ENCODE data around the gene TEAD1.
"Not testable (repeated sequence)": the region's sequence is repeated elsewhere in the genome, so short reads cannot be mapped to it uniquely, and the experiment has no call there.

TEAD1 gene

GRCh38 chr11:12871241-12871640 is 197.0 kb downstream of the TEAD1 start:
- DNase-seq, result no peak

- no peak for DNase-seq
Measured at GRCh38 chr11:12871788-12872321, 197.6 kb downstream of the TEAD1 start.

GRCh38 chr11:12876340-12876739 is 202.1 kb downstream of the TEAD1 start:
- no peak for DNase-seq

GRCh38 chr11:12876988-12877387 is 202.8 kb downstream of the TEAD1 start:
- DNase-seq, result no peak

GRCh38 chr11:12877508-12877907 is 203.3 kb downstream of the TEAD1 start:
- DNase-seq, result not testable (repeated sequence)

GRCh38 chr11:12880327-12880726 is 206.1 kb downstream of the TEAD1 start:
- DNase-seq, result no peak

GRCh38 chr11:12882670-12883069 is 208.4 kb downstream of the TEAD1 start:
- no peak for DNase-seq

GRCh38 chr11:12884751-12885318 is 210.6 kb downstream of the TEAD1 start:
- no peak for DNase-seq

GRCh38 chr11:12885717-12886239 is 211.6 kb downstream of the TEAD1 start:
- DNase-seq, result no peak

GRCh38 chr11:12886508-12886907 is 212.3 kb downstream of the TEAD1 start:
- no peak for DNase-seq

GRCh38 chr11:12888525-12889158 is 214.4 kb downstream of the TEAD1 start:
- peak; percentile 66 for DNase-seq

- DNase-seq, result no peak
Measured at GRCh38 chr11:12889243-12889642, 215.0 kb downstream of the TEAD1 start.

- no peak for DNase-seq
Measured at GRCh38 chr11:12890476-12890875, 216.3 kb downstream of the TEAD1 start.

- DNase-seq, result peak; percentile 40
Measured at GRCh38 chr11:12893787-12894672, 219.8 kb downstream of the TEAD1 start.

- DNase-seq, result no peak
Measured at GRCh38 chr11:12897390-12897789, 223.2 kb downstream of the TEAD1 start.

- no peak for DNase-seq
Measured at GRCh38 chr11:12897867-12898266, 223.6 kb downstream of the TEAD1 start.

GRCh38 chr11:12900496-12900895 is 226.3 kb downstream of the TEAD1 start:
- no peak for DNase-seq

GRCh38 chr11:12901272-12901671 is 227.1 kb downstream of the TEAD1 start:
- no peak for DNase-seq

GRCh38 chr11:12901874-12902481 is 227.8 kb downstream of the TEAD1 start:
- no peak for DNase-seq

GRCh38 chr11:12902791-12903486 is 228.7 kb downstream of the TEAD1 start:
- DNase-seq, result no peak

GRCh38 chr11:12905435-12905834 is 231.2 kb downstream of the TEAD1 start:
- no peak for DNase-seq

- no peak for DNase-seq
Measured at GRCh38 chr11:12906501-12906900, 232.3 kb downstream of the TEAD1 start.

Data from stimulated activated CD4-positive, alpha-beta T cell treated with anti-CD3 and anti-CD28 coated beads, Interleukin-4, amount 100 ng/mL, for 24 hours (primary cell).